HCT116 (cell line): ENCODE measurements around the gene GOT1. TPM values are rescaled to one million over a fixed set of nuclear protein-coding genes. Genes with fewer than 3 reads are reported as not detected.

ENCODE experiments used
- ATAC-seq: fragments of 200-7000 bp; cut with Tn5 transposase; 2 replicates; pipeline ENCODE4 v1.9.1; 2020; ENCODE audit warnings: mild to moderate bottlenecking, moderate library complexity
- BruUV-seq: library from RNA; stranded (reverse); fragments of 400-500 nt; replicated peaks from 2 replicates; lab custom pipeline; 2021; lab: Mats Ljungman, UMichigan
- CTCF ChIA-PET: fragments of 300-600 bp; sonication (Branson Sonifier 250); formaldehyde crosslinking; loops from one replicate; lab custom pipeline; 2021; ENCODE audit warnings: antibody characterized with exemption; lab: Charles Lee
- POLR2A ChIA-PET: fragments of 300-600, 350-600 bp; sonication (Branson Sonifier 250); formaldehyde crosslinking; loops from one replicate; lab custom pipeline; 2021; ENCODE audit warnings: antibody characterized with exemption; lab: Charles Lee
- RAD21 ChIA-PET, 2 experiments: fragments of 300-600 bp; sonication (Branson Sonifier 250); formaldehyde crosslinking; loops; one replicate each; lab custom pipeline; 2023; ENCODE audit warnings: low total read pairs in 2 of 2; ENCODE audit not compliant: uncharacterized antibody in 2 of 2, unreplicated experiment in 2 of 2, low non-redundant PET in 1 of 2; lab: Charles Lee
- DNase-seq: peaks from one replicate; pipeline ENCODE4 v3.0.0-alpha.2; 2010; ENCODE audit warnings: low read depth, low spot score
- H2AFZ ChIP-seq: fragments of 200-600 bp; shearing (Covaris generic), sonication (generic); 2 replicates; pipeline ENCODE4 v1.6.1; 2017; ENCODE audit warnings: low read depth, mixed run types, mixed read lengths, antibody characterized with exemption, low read length; ENCODE audit not compliant: poor library complexity, severe bottlenecking
- H3K27ac ChIP-seq: 2 replicates; pipeline ENCODE4 v1.5.1; 2012; ENCODE audit warnings: low read depth, low read length
- H3K27me3 ChIP-seq: fragments of 200-600 bp; sonication (generic); 2 replicates; pipeline ENCODE4 v1.6.1; 2016; ENCODE audit warnings: mixed run types, low read length, mixed read lengths; ENCODE audit not compliant: insufficient read depth
- H3K36me3 ChIP-seq, 2 experiments: fragments of 200-500 bp in 1 of 2; fragments of 200-600 bp in 1 of 2; sonication (Bioruptor generic) in 1 of 2; sonication (generic) in 1 of 2; 2 replicates each; pipeline versions ENCODE4 v1.5.1 to v1.6.1; 2014 to 2016; ENCODE audit warnings: low read length in 2 of 2, inconsistent platforms in 1 of 2, mixed read lengths in 1 of 2, mixed run types in 1 of 2; ENCODE audit not compliant: insufficient read depth in 2 of 2, control insufficient read depth in 1 of 2
- H3K4me1 ChIP-seq, 2 experiments: fragments of 200-600 bp in 1 of 2; sonication (generic) in 1 of 2; 2 replicates each; pipeline versions ENCODE4 v1.5.1 to v1.6.1; 2012 to 2017; ENCODE audit warnings: low read length in 2 of 2, inconsistent platforms in 1 of 2, mild to moderate bottlenecking in 1 of 2, mixed read lengths in 1 of 2, mixed run types in 1 of 2, moderate library complexity in 1 of 2; ENCODE audit not compliant: insufficient read depth in 2 of 2, control insufficient read depth in 1 of 2
- H3K4me2 ChIP-seq: fragments of 200-600 bp; sonication (generic); 2 replicates; pipeline ENCODE4 v1.6.1; 2017; ENCODE audit warnings: mixed run types, low read length, mixed read lengths
- H3K4me3 ChIP-seq, 2 experiments: fragments of 200-600 bp in 1 of 2; sonication (generic) in 1 of 2; replicated peaks in 1 of 2; 2 replicates each; pipeline ENCODE4 v1.5.1; 2011 to 2016; ENCODE audit warnings: low read length in 2 of 2, control low read depth in 1 of 2, low read depth in 1 of 2, mild to moderate bottlenecking in 1 of 2, mixed read lengths in 1 of 2, mixed run types in 1 of 2
- H3K79me2 ChIP-seq: fragments of 200-600 bp; sonication (generic); 2 replicates; pipeline ENCODE4 v1.6.1; 2017; ENCODE audit warnings: mild to moderate bottlenecking, mixed run types, low read length, moderate library complexity, mixed read lengths; ENCODE audit not compliant: insufficient read depth
- H3K9ac ChIP-seq: fragments of 200-600 bp; sonication (generic); 2 replicates; pipeline ENCODE4 v1.6.1; 2016; ENCODE audit warnings: low read length, mixed read lengths
- H3K9me2 ChIP-seq: fragments of 200-600 bp; sonication (generic), shearing (Covaris generic); 2 replicates; pipeline ENCODE4 v1.6.1; 2017; ENCODE audit warnings: mixed run types, mild to moderate bottlenecking, moderate library complexity; ENCODE audit not compliant: insufficient read depth
- H3K9me3 ChIP-seq, 2 experiments: fragments of 200-500 bp in 1 of 2; fragments of 200-600 bp in 1 of 2; sonication (Bioruptor generic) in 1 of 2; sonication (generic) in 1 of 2; 2 replicates each; pipeline ENCODE4 v1.6.1; 2014 to 2017; ENCODE audit warnings: low read length in 2 of 2, mixed read lengths in 2 of 2, inconsistent platforms in 1 of 2, low read depth in 1 of 2, mild to moderate bottlenecking in 1 of 2, mixed run types in 1 of 2, moderate library complexity in 1 of 2; ENCODE audit not compliant: control insufficient read depth in 1 of 2, insufficient read depth in 1 of 2
- H4K20me1 ChIP-seq: fragments of 200-600 bp; sonication (generic), shearing (Covaris generic); 2 replicates; pipeline ENCODE4 v1.6.1; 2017; ENCODE audit warnings: mixed run types, mild to moderate bottlenecking, moderate library complexity; ENCODE audit not compliant: insufficient read depth
- CEBPB ChIP-seq: IDR thresholded peaks from 2 replicates; pipeline ENCODE4 v1.6.1; 2012; ENCODE audit warnings: low read depth
- EZH2 ChIP-seq: fragments of 200-600 bp; sonication (generic); IDR thresholded peaks from 2 replicates; pipeline ENCODE4 v1.6.1; 2017; ENCODE audit warnings: antibody characterized with exemption, mixed run types
- EZH2phosphoT487 ChIP-seq: fragments of 200-600 bp; IDR thresholded peaks from 2 replicates; pipeline ENCODE4 v1.6.1; 2018; ENCODE audit warnings: antibody characterized with exemption, borderline replicate concordance
- JUND ChIP-seq: IDR thresholded peaks from 2 replicates; pipeline ENCODE4 v1.6.1; 2012
- MAX ChIP-seq: IDR thresholded peaks from 2 replicates; pipeline ENCODE4 v1.6.1; 2012
- POLR2AphosphoS5 ChIP-seq: IDR thresholded peaks from 2 replicates; pipeline ENCODE4 v1.6.1; 2011; ENCODE audit warnings: mild to moderate bottlenecking, low read depth, low read length, moderate library complexity
- RAD21 ChIP-seq: IDR thresholded peaks from 2 replicates; pipeline ENCODE4 v1.6.1; 2012; ENCODE audit warnings: low read depth, mild to moderate bottlenecking
- TCF7L2 ChIP-seq: IDR thresholded peaks from 2 replicates; pipeline ENCODE4 v1.7.0; 2011; ENCODE audit warnings: borderline replicate concordance, inconsistent platforms; ENCODE audit not compliant: insufficient read depth, insufficient read length; ENCODE audit errors: extremely low read depth
- YY1 ChIP-seq: IDR thresholded peaks from 2 replicates; pipeline ENCODE4 v1.6.1; 2011; ENCODE audit warnings: low read length, low read depth, moderate library complexity, mild to moderate bottlenecking; ENCODE audit not compliant: insufficient replicate concordance; ENCODE audit errors: extremely low read depth
- ZFX ChIP-seq: fragments of 450-650 bp; IDR thresholded peaks from 2 replicates; pipeline ENCODE4 v1.6.1; 2017
- intact Hi-C: fragments of 100-400 bp; cut with micrococcal nuclease; formaldehyde crosslinking; loops from 2 replicates; pipeline ENCODE4 v1.10.0; 2022
- total RNA-seq: library from RNA; stranded (reverse); gene quantifications from one replicate; pipeline ENCODE4 v1.2.1, GENCODE V29; 2021; ENCODE audit not compliant: unreplicated experiment

Gene GOT1
- total RNA-seq, 1 experiment from 2014 or later = 135 TPM

- TF ChIP-seq MAX (no peak), RAD21 (no peak), JUND (no peak), EZH2phosphoT487 (no peak), CEBPB (no peak), YY1 (no peak), ZFX (no peak), TCF7L2 (no peak), POLR2AphosphoS5 (no peak), EZH2 (no peak)
- Histone ChIP-seq H3K9me3 (no peaks in the 10 kb centered on the region), H3K27me3 (peaks cover 23% of the 10 kb centered on the region), H3K27ac (no peak overlapping the region), H3K4me3 (no peak overlapping the region), H3K4me2 (no peak overlapping the region), H3K9me2 (no peaks in the 10 kb centered on the region), H3K79me2 (no peaks in the 10 kb centered on the region), H4K20me1 (no peaks in the 10 kb centered on the region), H3K36me3 (no peaks in the 10 kb centered on the region), H2AFZ (no peak overlapping the region), H3K4me1 (peaks cover 2 to 13% of the 10 kb centered on the region in 2 experiments; a peak in 3 of 4 replicates), H3K9ac (no peak overlapping the region)
- no TSS peak for BruUV-seq
- DNase-seq = no peak
- no peak for ATAC-seq
- ChIA-PET RAD21 (no interaction called here), CTCF (interaction anchor here (0.7 kb wide), 1 partner anchor 966 kb away, joined by 3 read pairs; no protein-coding TSS in a partner anchor), POLR2A (no interaction called here)
- intact Hi-C loops = loop anchor here (5.0 kb wide), 2 partner anchors 207 to 322 kb away; no protein-coding TSS in a partner anchor
Observed at GRCh38 chr10:99389729-99390480, 40.5 kb downstream of the GOT1 start.

GRCh38 chr10:99387541-99387940 is 42.9 kb downstream of the GOT1 start:
- H4K20me1 ChIP-seq = no peaks in the 10 kb centered on the region
- no peak overlapping the region for H3K27ac ChIP-seq
- no peak overlapping the region for H3K4me3 ChIP-seq
- no peak for ATAC-seq
- H3K9ac ChIP-seq = no peak overlapping the region
- H3K9me2 ChIP-seq = no peaks in the 10 kb centered on the region
- CTCF ChIA-PET = no interaction called here
- no peak overlapping the region for H3K4me2 ChIP-seq
- no peaks in the 10 kb centered on the region for H3K36me3 ChIP-seq
- no peaks in the 10 kb centered on the region for H3K9me3 ChIP-seq
- peaks cover 0 to 8% of the 10 kb centered on the region in 2 experiments; a peak in 1 of 4 replicates for H3K4me1 ChIP-seq
- RAD21 ChIA-PET = no interaction called here
- intact Hi-C loops = no loop called here
- BruUV-seq = no TSS peak
- no peaks in the 10 kb centered on the region for H3K79me2 ChIP-seq
- H3K27me3 ChIP-seq = peaks cover 23% of the 10 kb centered on the region
- H2AFZ ChIP-seq = no peak overlapping the region
- no peak for TF ChIP-seq JUND
- POLR2A ChIA-PET = no interaction called here
- no peak for DNase-seq
